Measurements from ENCODE around the gene PADI4.
"Not testable (repeated sequence)": the region's sequence is repeated elsewhere in the genome, so short reads cannot be mapped to it uniquely, and the experiment has no call there.

PADI4 gene

DNA sequence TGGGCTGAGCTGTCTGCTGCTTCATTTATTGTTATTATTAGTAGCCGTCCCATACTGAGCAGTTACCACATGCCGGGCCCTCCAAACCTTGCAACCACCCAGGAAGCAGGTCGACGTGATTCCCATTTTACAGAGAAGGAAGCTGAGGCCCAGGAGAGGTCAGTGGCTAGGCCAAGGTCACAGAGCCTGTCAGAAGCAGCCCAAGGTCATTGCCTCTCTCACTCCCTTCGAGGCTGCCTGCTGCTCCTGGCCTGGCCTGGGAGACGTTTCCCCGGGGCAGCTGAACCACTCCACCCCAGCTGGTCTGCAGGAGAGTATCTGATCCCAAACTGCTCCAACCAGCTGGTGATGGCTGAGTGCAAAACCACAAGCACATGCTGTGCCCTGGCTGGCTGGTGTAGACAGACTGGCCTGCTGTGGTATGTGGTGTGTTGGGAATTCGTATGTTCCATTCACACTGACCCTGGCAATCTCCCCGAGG lies 6.5 kb downstream of the PADI4 start:
- no peak for DNase-seq (ENCODE audit: low spot score)

DNA sequence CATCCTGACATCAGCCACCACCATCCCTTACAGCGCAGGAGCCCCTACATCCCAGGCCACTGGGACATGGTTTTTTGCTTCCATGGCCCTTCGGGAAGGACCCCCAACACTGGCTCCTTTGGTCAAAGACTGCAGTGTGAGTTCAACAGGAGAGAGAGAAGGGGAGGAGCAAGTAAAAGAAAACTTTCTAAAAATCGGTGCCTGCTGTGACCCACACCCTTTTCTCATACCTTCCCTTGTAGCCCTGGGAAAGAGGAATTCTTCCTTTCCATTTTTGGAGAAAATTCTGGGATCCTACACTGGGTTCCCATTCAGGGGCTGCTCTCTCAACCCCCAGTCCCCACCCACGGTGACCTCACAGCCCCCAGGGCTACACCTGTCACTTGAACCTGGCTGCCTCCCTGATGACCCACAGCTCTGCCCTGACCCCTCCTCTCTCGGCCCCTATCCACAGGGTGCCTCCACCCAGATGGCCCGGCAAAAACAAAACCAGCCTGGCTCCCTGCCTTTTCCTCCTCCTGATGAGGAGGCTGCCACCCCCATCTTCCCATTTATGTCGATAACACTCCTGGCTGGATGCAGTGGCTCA lies 7.6 kb downstream of the PADI4 start:
- no peak for DNase-seq (ENCODE audit: low spot score)

DNA sequence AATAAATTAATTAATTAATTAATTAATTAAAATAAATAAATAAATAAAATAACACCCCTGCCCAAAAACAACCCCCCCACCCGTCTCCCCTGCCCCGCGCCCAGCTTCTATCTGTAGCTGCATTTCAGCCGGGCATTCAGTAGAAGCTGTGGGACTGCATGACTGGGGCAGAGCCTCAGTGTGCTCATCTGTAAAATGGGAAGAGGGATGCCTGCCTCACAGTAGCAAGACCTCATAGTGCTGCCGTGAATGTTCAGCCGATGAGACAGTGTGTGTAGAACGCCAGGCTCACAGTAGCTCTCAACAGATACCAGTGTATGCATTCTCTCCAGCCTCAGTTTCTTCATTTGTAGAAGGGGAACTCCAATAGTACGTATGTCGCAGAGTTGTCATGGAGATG lies 8.7 kb downstream of the PADI4 start:
- DNase-seq (ENCODE audit: low spot score) = no peak

DNA sequence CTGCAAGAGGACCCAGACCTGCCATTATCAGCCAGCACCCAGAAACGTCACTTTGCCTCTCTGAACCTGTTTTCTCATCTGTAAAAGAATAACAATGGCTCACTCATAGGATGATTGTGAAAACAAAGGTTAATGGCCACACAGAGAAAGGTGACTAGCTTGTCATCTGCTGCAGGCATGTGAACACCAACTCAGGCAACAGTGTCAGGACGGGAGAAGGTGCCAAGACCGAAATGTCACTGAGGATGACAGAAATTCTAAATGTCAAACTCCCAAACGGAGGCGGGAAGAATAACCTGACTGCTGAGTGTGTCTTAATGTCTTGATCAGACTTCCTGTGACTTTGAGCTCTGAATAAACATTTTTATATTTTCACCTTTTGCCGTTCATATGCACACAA lies 10.3 kb downstream of the PADI4 start:
- DNase-seq (ENCODE audit: low spot score) = peak; percentile 35

DNA sequence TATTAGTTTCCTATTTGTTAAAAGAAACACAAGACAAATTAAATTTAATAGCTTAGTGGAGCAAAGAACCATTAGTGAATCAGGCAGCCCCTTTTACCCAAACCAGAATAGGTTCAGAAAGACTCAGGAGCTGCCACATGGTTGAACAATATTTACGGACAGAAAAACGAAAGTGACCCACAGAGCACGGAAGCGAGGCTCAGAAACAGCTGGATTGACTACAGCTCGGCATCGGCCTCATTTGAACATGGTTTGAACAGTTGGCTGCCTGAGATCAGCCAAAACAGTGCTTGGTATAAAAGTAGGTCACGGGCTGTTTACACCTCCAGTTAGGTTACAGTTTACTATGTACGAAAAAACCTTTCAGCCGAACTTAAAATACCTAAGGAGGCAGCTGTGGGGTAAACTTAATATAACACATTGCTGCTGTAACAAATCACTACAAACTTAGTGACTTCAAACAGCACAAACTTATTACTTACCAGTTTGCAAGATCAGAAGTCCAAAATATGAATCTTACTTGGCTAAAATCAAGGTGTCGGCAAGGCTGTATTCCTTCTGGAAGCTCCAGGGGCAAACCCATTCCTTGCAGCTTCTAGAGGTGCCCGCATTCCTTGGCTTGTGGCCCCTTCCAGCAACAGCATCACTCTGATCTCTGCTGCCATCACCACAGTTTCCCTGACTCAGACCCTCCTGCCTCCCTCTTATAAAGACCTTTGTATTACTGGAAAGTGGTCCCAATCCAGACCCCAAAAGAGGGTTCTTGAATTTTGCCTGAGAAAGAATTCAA lies 11.8 kb downstream of the PADI4 start:
- no peak for DNase-seq (ENCODE audit: low spot score)

DNA sequence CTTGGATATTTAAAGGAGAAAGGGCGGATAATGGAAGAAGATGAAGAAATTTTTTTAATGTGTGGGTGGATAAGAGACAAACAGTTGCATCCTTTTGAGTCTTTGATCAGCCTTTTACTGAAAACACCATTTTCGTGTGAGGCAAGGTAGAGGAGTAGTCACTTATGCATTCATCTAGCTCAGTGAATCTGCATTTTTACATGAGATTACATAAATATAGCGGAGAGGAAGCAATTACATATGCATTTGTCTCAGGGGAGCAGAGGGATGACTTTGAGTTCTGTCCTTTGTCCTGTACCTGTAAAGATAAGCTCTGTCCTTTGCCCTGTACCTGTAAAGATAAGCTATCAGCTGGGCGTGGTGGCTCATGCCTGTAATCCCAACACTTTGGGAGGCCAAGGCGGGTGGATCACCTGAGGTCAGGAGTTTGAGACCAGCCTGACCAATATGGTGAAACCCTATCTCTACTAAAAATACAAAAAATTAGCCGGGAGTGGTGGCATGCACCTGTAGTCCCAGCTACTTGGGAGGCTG lies 13.9 kb downstream of the PADI4 start:
- not testable (repeated sequence) for DNase-seq (ENCODE audit: low spot score)

DNA sequence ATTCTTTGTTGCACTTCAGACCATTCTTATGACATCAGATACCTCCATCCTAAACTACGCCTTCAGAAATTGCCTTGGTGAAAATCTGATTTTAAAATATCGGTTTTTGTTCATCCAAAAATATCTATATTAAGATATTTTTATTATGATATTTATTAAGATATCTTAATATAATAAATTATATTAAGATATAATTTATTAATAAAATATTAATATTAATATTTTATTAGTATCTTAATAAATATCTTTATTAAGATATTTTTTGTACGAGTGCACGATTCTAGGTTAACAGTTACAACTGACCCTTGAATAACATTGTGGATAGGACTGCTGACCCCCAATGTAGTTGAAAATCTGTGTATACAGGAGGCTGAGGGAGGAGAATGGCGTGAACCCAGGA lies 20.9 kb downstream of the PADI4 start:
- no peak for DNase-seq (ENCODE audit: low spot score)

DNA sequence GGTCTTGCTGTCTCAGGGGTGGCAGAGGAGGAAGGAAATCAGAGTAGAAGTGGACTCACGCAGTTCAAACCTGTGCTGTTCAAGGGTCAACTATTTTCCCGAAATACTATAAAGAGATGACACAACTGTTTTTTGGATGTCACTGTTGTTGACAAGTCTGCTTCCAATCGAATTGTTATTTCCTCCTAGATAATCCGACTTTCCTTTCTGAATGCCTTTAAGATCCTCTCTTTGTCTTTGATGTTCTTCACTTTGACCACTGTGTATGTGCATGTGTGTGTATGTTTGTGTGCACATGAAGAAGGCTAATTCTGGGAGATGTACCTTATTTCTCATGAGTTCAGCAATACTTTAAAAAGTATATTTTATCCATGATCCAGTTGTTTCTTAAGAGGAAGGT lies 21.6 kb downstream of the PADI4 start:
- no peak for DNase-seq (ENCODE audit: low spot score)

DNA sequence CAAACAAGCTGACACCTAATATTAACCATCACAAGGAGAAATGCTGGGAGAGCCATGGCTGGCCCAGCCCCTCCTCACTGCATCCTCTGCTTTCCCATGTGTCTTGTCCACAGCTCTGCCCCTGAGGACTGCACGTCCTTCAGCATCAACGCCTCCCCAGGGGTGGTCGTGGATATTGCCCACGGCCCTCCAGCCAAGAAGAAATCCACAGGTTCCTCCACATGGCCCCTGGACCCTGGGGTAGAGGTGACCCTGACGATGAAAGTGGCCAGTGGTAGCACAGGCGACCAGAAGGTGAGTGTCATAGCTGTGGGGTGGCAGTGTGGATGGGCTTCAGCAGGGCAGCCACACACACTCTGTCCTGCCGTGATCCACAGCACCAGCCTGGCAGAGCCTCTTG lies 22.9 kb downstream of the PADI4 start:
- DNase-seq (ENCODE audit: low spot score) = no peak

DNA sequence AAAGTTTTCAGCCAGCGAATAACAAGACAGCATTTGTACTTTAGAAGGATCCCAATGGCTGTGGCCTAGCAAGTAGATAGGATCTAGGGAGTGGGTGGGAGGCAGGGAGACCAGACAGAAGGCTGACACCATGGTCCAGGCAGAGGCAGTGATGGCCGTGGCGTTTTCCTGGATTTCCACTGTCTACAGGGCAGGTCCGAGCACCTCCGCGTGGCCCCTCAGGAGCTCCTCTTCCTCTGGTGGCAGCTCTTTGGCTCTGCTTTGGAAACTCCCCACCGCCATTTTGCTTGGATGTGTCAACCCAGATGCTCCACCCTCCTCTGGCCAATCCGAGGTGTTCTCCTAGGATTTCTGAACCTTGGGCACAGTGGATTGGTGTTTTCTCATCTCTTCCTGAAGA lies 25.1 kb downstream of the PADI4 start:
- no peak for DNase-seq (ENCODE audit: low spot score)

DNA sequence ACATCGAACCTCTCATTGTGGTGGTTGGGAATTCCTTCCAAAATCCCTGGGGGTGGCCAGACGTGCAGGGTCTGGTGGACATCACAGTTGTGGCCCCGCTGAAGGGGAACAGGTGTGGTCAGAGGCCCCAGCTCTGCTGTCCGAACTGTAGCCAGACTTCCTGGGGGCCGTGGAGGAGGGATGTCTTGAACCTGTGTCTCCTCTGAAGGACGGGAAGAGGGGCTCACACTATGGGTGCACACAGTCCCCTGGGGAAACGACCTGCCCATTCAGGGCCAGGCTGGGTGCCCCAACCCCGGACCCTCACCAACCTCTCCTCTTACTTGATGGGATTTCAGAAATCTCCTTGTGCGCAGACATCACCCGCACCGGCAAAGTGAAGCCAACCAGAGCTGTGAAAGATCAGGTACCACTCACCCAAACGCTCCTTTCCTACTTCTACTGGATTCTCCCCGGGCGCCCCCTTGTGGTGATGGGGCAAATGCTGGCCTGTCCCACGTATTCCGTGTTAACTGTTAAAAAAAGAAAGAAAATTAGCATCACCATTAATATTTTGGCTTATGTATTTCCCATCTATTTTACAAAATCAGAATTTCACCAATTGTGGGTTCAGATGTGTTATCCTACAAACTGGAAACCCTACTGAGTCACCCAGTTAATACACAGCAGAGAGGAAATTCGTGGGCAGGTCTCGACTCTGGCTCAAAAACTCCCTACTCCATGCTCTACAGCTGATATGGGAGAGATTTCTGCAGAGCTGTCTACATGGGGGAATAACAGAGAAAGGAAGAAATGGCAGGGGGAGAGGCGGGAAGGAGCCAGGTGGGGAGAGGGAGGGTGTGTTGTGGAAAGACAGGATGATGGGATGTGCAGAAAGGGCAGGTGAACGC lies 28.1 kb downstream of the PADI4 start:
- DNase-seq (ENCODE audit: low spot score) = peak; percentile 19

DNA sequence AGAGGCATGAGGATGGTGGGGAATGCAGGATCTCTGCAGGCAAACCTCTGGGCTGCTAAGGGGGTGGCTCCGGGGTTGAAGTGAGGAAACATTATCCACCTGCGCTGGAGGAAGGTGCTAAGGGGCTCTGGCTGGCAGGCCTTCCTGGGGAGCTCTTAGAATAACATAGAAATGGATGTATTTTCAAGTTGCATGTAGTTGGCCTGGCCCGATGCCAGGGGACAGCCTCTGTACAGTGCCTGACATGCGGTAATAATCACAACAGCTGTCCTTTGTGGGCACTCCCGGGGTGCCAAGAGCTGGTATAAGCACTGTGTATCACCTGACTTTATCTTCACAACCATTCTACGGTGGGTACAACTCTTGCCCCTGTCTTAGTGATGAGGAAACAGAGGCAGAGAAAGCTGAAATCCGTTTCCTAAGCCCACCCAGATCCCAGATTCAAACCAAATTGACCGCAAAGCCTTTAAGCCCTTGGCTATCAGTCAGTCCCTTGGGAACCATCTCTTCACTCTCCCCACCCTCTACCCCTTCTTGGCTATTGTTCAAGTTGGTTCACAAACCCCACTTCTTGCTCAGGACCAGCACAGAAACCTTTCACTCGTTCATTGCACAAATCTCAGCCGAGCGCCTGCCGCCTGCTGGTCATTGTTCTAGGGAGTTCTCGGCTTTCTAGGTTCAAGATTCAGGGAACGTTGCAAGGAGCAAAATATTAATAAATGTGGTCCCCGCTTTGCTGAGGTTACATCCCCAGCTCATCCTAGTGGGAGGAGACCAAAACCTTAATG lies 30.9 kb downstream of the PADI4 start:
- no peak for DNase-seq (ENCODE audit: low spot score)

DNA sequence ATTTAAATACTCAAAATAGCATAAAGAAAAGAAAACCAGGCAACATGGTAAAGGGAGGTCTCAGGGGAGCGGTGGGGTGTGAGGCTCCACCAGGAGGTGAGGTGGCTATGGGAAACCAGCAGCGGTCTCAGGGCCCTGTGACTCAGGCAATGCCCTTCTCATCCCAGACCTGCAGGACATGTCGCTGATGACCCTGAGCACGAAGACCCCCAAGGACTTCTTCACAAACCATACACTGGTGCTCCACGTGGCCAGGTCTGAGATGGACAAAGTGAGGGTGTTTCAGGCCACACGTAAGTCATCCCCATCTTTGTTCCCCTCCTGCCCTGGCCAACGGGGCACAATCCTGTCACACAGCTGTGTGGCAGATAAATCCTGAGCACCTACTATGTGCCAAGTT lies 31.5 kb downstream of the PADI4 start:
- no peak for DNase-seq (ENCODE audit: low spot score)

DNA sequence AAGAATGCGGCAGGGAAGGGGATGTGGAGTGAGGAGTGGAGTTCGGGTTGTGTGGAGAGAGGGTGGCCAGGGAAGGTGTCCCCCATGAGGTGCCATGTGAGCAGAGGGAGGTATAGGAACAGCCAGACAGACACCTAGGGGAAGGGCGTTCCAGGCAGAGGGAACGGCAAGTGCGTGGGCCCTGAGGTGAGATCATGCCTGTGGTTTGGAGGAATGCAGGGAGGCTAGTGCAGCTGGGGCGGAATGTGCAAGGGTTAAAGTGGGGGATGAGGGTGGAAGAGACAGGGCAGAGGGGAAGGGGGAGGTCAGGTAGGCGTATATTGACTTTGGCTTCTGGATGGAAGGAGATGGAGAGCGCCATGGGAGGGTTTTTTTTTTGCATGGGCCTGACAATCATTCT lies 32.4 kb downstream of the PADI4 start:
- no peak for DNase-seq (ENCODE audit: low spot score)

DNA sequence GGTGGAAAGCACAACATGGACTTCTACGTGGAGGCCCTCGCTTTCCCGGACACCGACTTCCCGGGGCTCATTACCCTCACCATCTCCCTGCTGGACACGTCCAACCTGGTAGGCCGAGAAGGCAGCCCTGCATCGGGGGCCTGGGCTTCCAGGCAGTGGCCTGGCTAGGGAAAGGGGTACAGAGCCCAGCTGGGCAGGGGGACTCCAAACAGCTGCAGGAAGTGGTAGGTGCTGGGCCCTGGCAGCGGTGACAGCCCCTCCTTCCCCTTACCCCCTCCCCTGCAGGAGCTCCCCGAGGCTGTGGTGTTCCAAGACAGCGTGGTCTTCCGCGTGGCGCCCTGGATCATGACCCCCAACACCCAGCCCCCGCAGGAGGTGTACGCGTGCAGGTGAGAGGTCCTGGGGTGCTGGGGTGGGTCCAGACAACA lies 34.0 kb downstream of the PADI4 start:
- DNase-seq (ENCODE audit: low spot score) = no peak

DNA sequence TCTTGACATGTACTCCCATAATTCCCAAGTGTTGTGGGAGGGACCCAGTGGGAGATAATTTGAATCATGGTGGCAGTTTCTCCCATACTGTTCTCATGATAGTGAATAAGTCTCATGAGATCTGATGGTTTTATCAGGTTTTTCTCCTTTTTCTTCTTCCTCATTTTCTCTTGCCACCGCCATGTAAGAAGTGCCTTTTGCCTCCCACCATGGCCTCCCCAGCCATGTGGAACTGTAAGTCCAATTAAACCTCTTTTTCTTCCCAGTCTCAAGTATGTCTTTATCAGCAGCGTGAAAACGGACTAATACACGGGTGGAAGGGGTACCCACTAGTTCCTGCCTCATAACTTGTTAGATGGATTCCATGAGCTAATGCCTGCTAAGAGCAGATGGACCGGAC lies 37.5 kb downstream of the PADI4 start:
- not testable (repeated sequence) for DNase-seq (ENCODE audit: low spot score)

DNA sequence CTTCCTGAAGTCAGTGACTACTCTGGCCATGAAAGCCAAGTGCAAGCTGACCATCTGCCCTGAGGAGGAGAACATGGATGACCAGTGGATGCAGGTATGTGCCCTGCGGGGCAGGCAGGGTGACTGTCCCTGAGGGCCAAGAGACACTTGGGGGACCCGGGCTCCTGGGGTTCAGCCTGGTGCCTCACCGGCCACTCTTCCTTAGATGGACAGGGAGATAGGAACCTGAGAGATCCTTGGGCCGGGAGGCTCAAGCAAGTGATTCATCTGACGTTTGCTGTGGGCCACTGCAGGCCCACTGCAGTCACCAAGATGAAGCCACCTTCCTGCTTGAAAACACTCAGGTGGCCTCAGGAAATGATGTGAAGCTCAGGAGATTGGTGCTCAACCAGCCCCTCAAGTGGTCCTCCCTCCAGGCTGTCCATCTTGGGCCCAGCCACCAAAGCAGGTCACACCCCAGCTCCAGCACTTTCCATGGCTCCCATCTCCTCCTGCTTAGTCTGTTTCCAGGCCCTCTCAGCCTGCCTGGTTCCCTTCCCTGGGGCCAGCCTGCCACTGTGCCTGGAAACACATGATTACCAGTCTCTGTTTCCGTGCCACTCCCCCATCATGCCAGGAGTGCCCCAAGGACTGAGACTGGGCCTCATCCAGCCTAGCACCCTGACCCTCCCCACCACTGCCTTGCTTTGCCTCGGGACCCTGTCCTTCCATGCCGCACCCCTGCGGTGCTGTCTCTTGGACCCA lies 38.2 kb downstream of the PADI4 start:
- DNase-seq (ENCODE audit: low spot score) = no peak

DNA sequence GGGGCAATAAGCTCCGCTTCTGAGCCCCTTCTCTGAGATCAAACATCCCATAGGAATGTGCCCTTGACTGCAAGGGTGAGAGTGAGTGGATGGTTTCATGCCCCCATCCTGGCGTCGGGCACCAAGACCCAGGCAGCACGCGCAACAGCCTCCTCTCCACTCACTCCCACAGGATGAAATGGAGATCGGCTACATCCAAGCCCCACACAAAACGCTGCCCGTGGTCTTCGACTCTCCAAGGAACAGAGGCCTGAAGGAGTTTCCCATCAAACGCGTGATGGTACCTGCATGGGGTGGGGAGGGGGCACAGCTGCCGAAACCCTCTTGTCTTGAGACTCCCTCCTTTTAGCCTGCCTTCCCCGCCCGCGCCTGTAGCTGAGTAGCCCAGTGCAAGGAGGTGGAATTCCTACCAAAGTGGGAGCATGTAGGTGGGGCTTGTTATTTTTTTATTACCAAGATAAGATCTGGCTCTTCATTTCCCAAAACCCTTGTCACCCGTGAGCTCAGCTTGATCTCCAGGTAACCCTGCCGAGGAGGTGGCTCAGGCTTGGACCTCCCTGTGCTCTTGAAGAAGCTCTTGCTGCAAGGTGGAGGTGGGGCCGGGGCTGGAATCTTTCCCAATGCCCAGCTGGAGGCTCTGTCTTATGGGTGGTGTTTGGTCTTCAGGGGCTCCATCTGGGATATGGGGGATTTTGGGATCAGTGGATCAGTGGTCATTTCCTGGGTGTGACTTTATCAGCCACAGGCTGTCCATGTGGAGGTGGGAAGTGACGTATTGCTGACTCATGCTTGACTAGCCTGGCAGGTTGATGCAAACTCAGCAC lies 40.0 kb downstream of the PADI4 start:
- no peak for DNase-seq (ENCODE audit: low spot score)

DNA sequence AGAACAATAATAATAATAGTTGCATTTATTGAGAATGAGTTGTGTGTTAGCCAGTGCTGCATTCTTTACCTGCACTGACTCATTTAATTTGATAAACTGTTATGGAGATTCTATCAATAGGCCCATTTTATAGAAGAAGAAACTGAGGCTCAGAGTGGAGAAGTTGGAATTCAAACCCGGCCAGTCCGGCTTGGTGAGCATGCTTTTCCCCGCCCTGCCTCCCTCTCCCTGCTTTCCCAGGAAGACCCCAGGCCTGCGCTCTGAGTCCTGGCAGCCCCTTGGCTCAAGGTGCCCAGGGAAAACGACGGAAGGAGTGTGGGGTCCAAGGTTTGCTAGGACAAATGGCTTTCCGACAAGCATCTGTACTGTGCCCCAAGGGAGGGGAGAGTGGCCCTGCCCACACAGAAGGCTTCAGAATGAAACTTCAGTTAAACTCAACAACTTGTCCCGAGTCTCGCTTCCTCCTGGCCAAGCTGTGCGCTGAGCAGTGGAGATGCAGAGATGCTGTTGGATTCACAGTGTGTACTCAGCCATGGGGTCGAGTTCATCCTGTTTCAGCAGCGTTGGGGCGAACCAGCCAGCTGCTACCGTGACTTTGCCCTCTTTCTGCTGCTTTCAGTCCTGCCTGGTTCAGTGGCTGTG lies 40.7 kb downstream of the PADI4 start:
- DNase-seq (ENCODE audit: low spot score) = no peak

DNA sequence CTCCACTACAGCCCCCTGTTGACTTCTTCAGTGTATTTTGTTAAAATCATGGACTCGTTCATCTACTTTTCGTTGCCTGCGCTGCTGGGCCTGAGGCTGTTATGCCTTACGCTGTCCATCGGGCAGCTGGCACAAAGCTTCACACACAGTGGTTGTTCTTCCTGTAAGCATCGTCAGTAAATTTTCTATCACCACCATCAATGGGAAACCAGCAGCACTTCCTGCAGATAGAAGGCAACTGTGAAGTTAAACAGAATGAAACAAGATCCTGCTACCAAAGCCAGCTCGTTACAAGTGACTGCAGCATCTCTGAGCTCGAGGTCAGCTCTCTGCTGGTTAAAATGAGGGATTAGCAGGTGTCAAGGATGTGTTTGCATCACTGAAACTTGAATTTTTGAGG lies 42.1 kb downstream of the PADI4 start:
- DNase-seq (ENCODE audit: low spot score) = no peak

All from putamen (tissue), 1 donor.